IMR-90 (cell line): ENCODE results near the gene SUGCT. TPM values are rescaled to one million over a fixed set of nuclear protein-coding genes. Genes with fewer than 3 reads are reported as not detected.
A peak's percentile ranks its signal among the peaks of the same experiment; 100 is the strongest.
"Not testable (repeated sequence)": the region's sequence is repeated elsewhere in the genome, so short reads cannot be mapped to it uniquely, and the experiment has no call there.

Experiments used
- ATAC-seq: fragments of 200-7000 bp; cut with Tn5 transposase; 2 replicates; pipeline ENCODE4 v1.9.1; 2020; ENCODE audit warnings: low read depth, mild to moderate bottlenecking, moderate library complexity
- BruUV-seq: library from RNA; stranded (reverse); fragments of 400-500 nt; replicated peaks from 2 replicates; lab custom pipeline; 2021; lab: Mats Ljungman, UMichigan
- CTCF ChIA-PET: fragments of 300-600 bp; formaldehyde crosslinking; extraction: SDS; loops from one replicate; lab custom pipeline; 2021; ENCODE audit warnings: antibody characterized with exemption; lab: Yijun Ruan, JAX
- POLR2A ChIA-PET: fragments of 300-600 bp; sonication (Branson Sonifier 250); formaldehyde crosslinking; loops from one replicate; lab custom pipeline; 2022; ENCODE audit warnings: antibody characterized with exemption; ENCODE audit not compliant: unreplicated experiment; lab: Charles Lee
- DNase-seq: peaks from one replicate; pipeline ENCODE4 v3.0.0; 2013
- H2AFZ ChIP-seq: replicated peaks from 2 replicates; pipeline ENCODE3; 2013; ENCODE audit warnings: low read length, mild to moderate bottlenecking; ENCODE audit not compliant: poor library complexity
- H2AK5ac ChIP-seq: 2 replicates; pipeline ENCODE4 v1.6.1; 2013; ENCODE audit warnings: low read depth, low read length, inconsistent platforms
- H2AK9ac ChIP-seq: replicated peaks from 2 replicates; pipeline ENCODE3; 2013; ENCODE audit warnings: mild to moderate bottlenecking, low read depth, low read length, moderate library complexity; ENCODE audit not compliant: poor library complexity
- H2BK120ac ChIP-seq: 2 replicates; pipeline ENCODE4 v1.6.1; 2013; ENCODE audit warnings: low read depth, low read length, inconsistent platforms
- H2BK15ac ChIP-seq: 3 replicates; pipeline ENCODE4 v1.6.1; 2013; ENCODE audit warnings: low read depth, low read length, inconsistent platforms
- H2BK20ac ChIP-seq: 2 replicates; pipeline ENCODE4 v1.6.1; 2013; ENCODE audit warnings: low read depth, mild to moderate bottlenecking, inconsistent platforms, low read length, moderate library complexity
- H2BK5ac ChIP-seq: 2 replicates; pipeline ENCODE4 v1.6.1; 2013; ENCODE audit warnings: mild to moderate bottlenecking, low read depth, low read length, inconsistent platforms; ENCODE audit not compliant: poor library complexity, severe bottlenecking
- H3K14ac ChIP-seq: replicated peaks from 2 replicates; pipeline ENCODE4 v1.6.1; 2013; ENCODE audit warnings: low read depth, low read length, inconsistent platforms
- H3K18ac ChIP-seq: 2 replicates; pipeline ENCODE4 v1.6.1; 2013; ENCODE audit warnings: low read depth, low read length, control low read depth
- H3K23ac ChIP-seq: 2 replicates; pipeline ENCODE4 v1.6.1; 2013; ENCODE audit warnings: low read depth, low read length, inconsistent platforms
- H3K27ac ChIP-seq: 2 replicates; pipeline ENCODE4 v1.5.1; 2013; ENCODE audit warnings: mild to moderate bottlenecking, control low read depth, low read length; ENCODE audit not compliant: insufficient read depth
- H3K27me3 ChIP-seq: 2 replicates; pipeline ENCODE4 v1.6.1; 2013; ENCODE audit warnings: low read length; ENCODE audit not compliant: control insufficient read depth, insufficient read depth
- H3K36me3 ChIP-seq: 2 replicates; pipeline ENCODE4 v1.6.1; 2013; ENCODE audit warnings: low read length, mixed read lengths; ENCODE audit not compliant: control insufficient read depth, insufficient read depth
- H3K4ac ChIP-seq: 2 replicates; pipeline ENCODE4 v1.6.1; 2013; ENCODE audit warnings: low read depth, low read length, inconsistent platforms
- H3K4me1 ChIP-seq: 2 replicates; pipeline ENCODE4 v1.6.1; 2013; ENCODE audit warnings: low read length, mixed read lengths; ENCODE audit not compliant: control insufficient read depth, insufficient read depth
- H3K4me2 ChIP-seq: 2 replicates; pipeline ENCODE4 v1.6.1; 2013; ENCODE audit warnings: low read depth, mild to moderate bottlenecking, control low read depth, low read length, moderate library complexity
- H3K4me3 ChIP-seq: 2 replicates; pipeline ENCODE4 v1.5.1; 2013; ENCODE audit warnings: low read depth, mild to moderate bottlenecking, control low read depth, low read length, moderate library complexity; ENCODE audit not compliant: insufficient read depth
- H3K56ac ChIP-seq: 2 replicates; pipeline ENCODE4 v1.6.1; 2013; ENCODE audit warnings: low read length, inconsistent platforms; ENCODE audit not compliant: insufficient read depth; ENCODE audit errors: extremely low read depth
- H3K79me1 ChIP-seq, 2 experiments: 2 replicates each; pipeline ENCODE4 v1.6.1; 2013; ENCODE audit warnings: low read length in 2 of 2, inconsistent platforms in 1 of 2, low read depth in 1 of 2
- H3K9ac ChIP-seq: 2 replicates; pipeline ENCODE4 v1.6.1; 2013; ENCODE audit warnings: low read depth, low read length, control low read depth
- H3K9me1 ChIP-seq: 2 replicates; pipeline ENCODE4 v1.6.1; 2013; ENCODE audit warnings: low read length, inconsistent platforms; ENCODE audit not compliant: insufficient read depth
- H3K9me3 ChIP-seq: 2 replicates; pipeline ENCODE4 v1.6.1; 2013; ENCODE audit warnings: low read length; ENCODE audit not compliant: control insufficient read depth, insufficient read depth
- H4K20me1 ChIP-seq: 2 replicates; pipeline ENCODE4 v1.6.1; 2013; ENCODE audit warnings: low read length, inconsistent platforms; ENCODE audit not compliant: insufficient read depth
- H4K5ac ChIP-seq: 2 replicates; pipeline ENCODE4 v1.6.1; 2013; ENCODE audit warnings: mild to moderate bottlenecking, low read depth, low read length, control low read depth
- H4K8ac ChIP-seq, 2 experiments: 2 replicates each; pipeline ENCODE4 v1.6.1; 2013; ENCODE audit warnings: low read depth in 2 of 2, low read length in 2 of 2, control low read depth in 1 of 2, inconsistent platforms in 1 of 2
- H4K91ac ChIP-seq: 2 replicates; pipeline ENCODE4 v1.6.1; 2013; ENCODE audit warnings: low read depth, low read length, inconsistent platforms; ENCODE audit not compliant: insufficient read depth
- MAFK ChIP-seq: IDR thresholded peaks from 2 replicates; pipeline ENCODE4 v1.6.1; 2012; ENCODE audit warnings: low read depth, low read length, improper control_type of control experiment
- WGBS, 2 experiments: methylation state at CpG; one replicate each; pipeline versions ENCODE4 v1.1.5 to v1.1.7; 2013; ENCODE audit warnings: missing lambda C conversion rate in 2 of 2; ENCODE audit not compliant: insufficient read length in 1 of 2; ENCODE audit errors: extremely low coverage in 2 of 2; 5-methylcytosine and 5-hydroxymethylcytosine counted together
- dilution Hi-C: fragments of 300-500 bp; cut with HindIII; formaldehyde crosslinking; loops from one replicate; pipeline ENCODE4 v1.14.3; 2018; ENCODE audit warnings: low sequenced_read_pairs; ENCODE audit not compliant: unreplicated experiment
- in situ Hi-C: fragments of 300-500 bp; cut with MboI; formaldehyde crosslinking; loops from 3 replicates; pipeline ENCODE4 v1.14.3; 2019; ENCODE audit warnings: low sequenced_read_pairs, inconsistent platforms, mixed read lengths
- intact Hi-C: fragments of 100-400 bp; cut with micrococcal nuclease; formaldehyde crosslinking; loops from 2 replicates; pipeline ENCODE4 v1.10.0; 2022
- polyA plus RNA-seq, 3 experiments: library from polyadenylated mRNA; depleted of rRNA; stranded (reverse); fragments of >200 nt; gene quantifications; 2 replicates each; pipeline ENCODE4 v1.2.3, GENCODE V29; 2012; ENCODE audit warnings: low replicate concordance in 1 of 3
- total RNA-seq: library from RNA; depleted of rRNA; stranded (reverse); fragments of >200 nt; gene quantifications from 2 replicates; pipeline ENCODE4 v1.2.3, GENCODE V29; 2012

The SUGCT gene
- total and polyA plus RNA-seq, 2 of the 4 experiments (the other 2 are of a cell fraction) = 5.9 to 8.3 TPM

GRCh38 chr7:40218612-40219011 lies 83.8 kb downstream of the SUGCT start:
- H3K18ac ChIP-seq = peak overlapping the region; percentile 72; the same call in 1 of the 2 replicates
- ATAC-seq, H3K56ac ChIP-seq, H3K79me1 ChIP-seq, H3K4me3 ChIP-seq, BruUV-seq, H3K23ac ChIP-seq, in situ Hi-C loops, H3K4me2 ChIP-seq, H4K8ac ChIP-seq, H4K20me1 ChIP-seq, H4K5ac ChIP-seq, DNase-seq, H3K27me3 ChIP-seq, H2AFZ ChIP-seq, dilution Hi-C loops, H3K9ac ChIP-seq, CTCF ChIA-PET, POLR2A ChIA-PET, H3K27ac ChIP-seq, H3K9me3 ChIP-seq, H2AK9ac ChIP-seq, intact Hi-C loops, H3K36me3 ChIP-seq: not testable (repeated sequence)
- peak overlapping the region; percentile 98 for H2BK5ac ChIP-seq
- H3K4ac ChIP-seq = peak overlapping the region; percentile 100
- peak overlapping the region; percentile 79 for H4K91ac ChIP-seq
- peaks cover 13% of the 10 kb centered on the region for H3K4me1 ChIP-seq
- H2AK5ac ChIP-seq = peak overlapping the region; percentile 35
- WGBS, 2 experiments = 100% methylated on average over 3 of the region's 7 CpGs; no CpG with 5 or more reads in 1 of the 2 experiments
- peak; percentile 41 for TF ChIP-seq MAFK
- H2BK15ac ChIP-seq = peak overlapping the region; percentile 99; the same call in 2 of the 3 replicates
- peak overlapping the region; percentile 100; the same call in 1 of the 2 replicates for H3K14ac ChIP-seq
- peak overlapping the region; percentile 83; the same call in 1 of the 2 replicates for H2BK20ac ChIP-seq
- H2BK120ac ChIP-seq = peak overlapping the region; percentile 100
- peaks cover 13% of the 10 kb centered on the region for H3K9me1 ChIP-seq
